Neural cell (in vitro differentiated cells): ENCODE results near the gene EOMES. TPM values are rescaled to one million over a fixed set of nuclear protein-coding genes. Genes with fewer than 3 reads are reported as not detected.

Source experiments
- H2AFZ ChIP-seq: fragments of 200-600, 300-800 bp; sonication (generic), shearing (Covaris generic); 2 replicates; pipeline ENCODE4 v1.6.0; 2014; ENCODE audit warnings: low read depth, mild to moderate bottlenecking, antibody characterized with exemption, low read length, moderate library complexity
- H3F3A ChIP-seq: fragments of 200-600 bp; shearing (Covaris generic); 2 replicates; pipeline ENCODE4 v1.6.1; 2016; ENCODE audit warnings: mild to moderate bottlenecking, moderate library complexity, mixed read lengths, antibody characterized with exemption, low read length; ENCODE audit not compliant: insufficient read depth, poor library complexity, severe bottlenecking
- H3K27ac ChIP-seq: fragments of 200-600, 300-800 bp; sonication (generic), shearing (Covaris generic); 2 replicates; pipeline ENCODE4 v1.5.1; 2014; ENCODE audit warnings: mild to moderate bottlenecking, low read length, moderate library complexity
- H3K27me3 ChIP-seq: fragments of 300-800, 200-600 bp; sonication (generic), shearing (Covaris generic); 2 replicates; pipeline ENCODE4 v1.6.0; 2014; ENCODE audit warnings: mild to moderate bottlenecking, low read depth, low read length, moderate library complexity; ENCODE audit not compliant: insufficient read depth
- H3K36me3 ChIP-seq: fragments of 300-800, 200-600 bp; sonication (generic), shearing (Covaris generic); 2 replicates; pipeline ENCODE4 v1.5.1; 2014; ENCODE audit warnings: mild to moderate bottlenecking, antibody characterized with exemption, low read length, moderate library complexity; ENCODE audit not compliant: insufficient read depth
- H3K4me2 ChIP-seq: fragments of 300-800, 200-600 bp; sonication (generic), shearing (Covaris generic); 2 replicates; pipeline ENCODE4 v1.6.0; 2014; ENCODE audit warnings: mild to moderate bottlenecking, low read length
- H3K4me3 ChIP-seq: fragments of 300-800, 200-600 bp; sonication (generic), shearing (Covaris generic); 2 replicates; pipeline ENCODE4 v1.5.1; 2014; ENCODE audit warnings: mild to moderate bottlenecking, low read length, moderate library complexity
- H3K79me2 ChIP-seq: fragments of 200-600 bp; shearing (Covaris generic); replicated peaks from 2 replicates; pipeline ENCODE4 v1.6.0; 2014; ENCODE audit warnings: mild to moderate bottlenecking, low read length, moderate library complexity; ENCODE audit not compliant: insufficient read depth
- H3K9ac ChIP-seq: fragments of 300-800, 200-600 bp; sonication (generic), shearing (Covaris generic); 2 replicates; pipeline ENCODE4 v1.6.1; 2016; ENCODE audit warnings: mild to moderate bottlenecking, low read length, mixed read lengths
- H3K9me2 ChIP-seq: fragments of 200-600 bp; shearing (Covaris generic); 2 replicates; pipeline ENCODE4 v1.6.1; 2016; ENCODE audit warnings: mild to moderate bottlenecking, low read length, mixed read lengths; ENCODE audit not compliant: insufficient read depth
- H3K9me3 ChIP-seq: fragments of 200-600, 300-800 bp; sonication (generic), shearing (Covaris generic); 2 replicates; pipeline ENCODE4 v1.6.1; 2016; ENCODE audit warnings: mild to moderate bottlenecking, mixed run types, low read length, moderate library complexity, mixed read lengths
- H4K20me1 ChIP-seq: fragments of 200-600 bp; shearing (Covaris generic); 2 replicates; pipeline ENCODE4 v1.6.1; 2016; ENCODE audit warnings: mild to moderate bottlenecking, mixed run types; ENCODE audit not compliant: insufficient read depth
- CTCF ChIP-seq: fragments of 450-650 bp; IDR thresholded peaks from 2 replicates; pipeline ENCODE4 v1.5.1; 2014; ENCODE audit warnings: antibody characterized with exemption, mild to moderate bottlenecking, moderate library complexity; ENCODE audit not compliant: poor library complexity, severe bottlenecking
- EP300 ChIP-seq: fragments of 450-650 bp; conservative IDR thresholded peaks from 2 replicates; pipeline ENCODE4 v1.6.1; 2014; ENCODE audit warnings: antibody characterized with exemption, mild to moderate bottlenecking, moderate library complexity; ENCODE audit not compliant: poor library complexity, severe bottlenecking
- EZH2 ChIP-seq: fragments of 200-600, 300-800 bp; shearing (Covaris generic), sonication (generic); IDR thresholded peaks from 2 replicates; pipeline ENCODE4 v1.6.1; 2014; ENCODE audit warnings: antibody characterized with exemption, low read length, borderline replicate concordance, mild to moderate bottlenecking; ENCODE audit not compliant: insufficient read depth, poor library complexity, severe bottlenecking
- MXI1 ChIP-seq: fragments of 450-650 bp; conservative IDR thresholded peaks from 2 replicates; pipeline ENCODE4 v1.6.1; 2014; ENCODE audit warnings: antibody characterized with exemption, mild to moderate bottlenecking; ENCODE audit not compliant: poor library complexity, severe bottlenecking
- POLR2AphosphoS5 ChIP-seq: IDR thresholded peaks from 2 replicates; pipeline ENCODE4 v1.6.1; 2012
- RAD21 ChIP-seq: fragments of 450-650 bp; conservative IDR thresholded peaks from 2 replicates; pipeline ENCODE4 v1.6.1; 2014; ENCODE audit warnings: antibody characterized with exemption, mild to moderate bottlenecking, moderate library complexity
- SMC3 ChIP-seq: fragments of 450-650 bp; conservative IDR thresholded peaks from 2 replicates; pipeline ENCODE4 v1.6.1; 2014; ENCODE audit warnings: antibody characterized with exemption, mild to moderate bottlenecking, moderate library complexity; ENCODE audit not compliant: poor library complexity
- TAF1 ChIP-seq: IDR thresholded peaks from 2 replicates; pipeline ENCODE4 v1.6.1; 2012; ENCODE audit warnings: low read depth
- polyA plus RNA-seq: library from polyadenylated mRNA; depleted of rRNA; stranded (reverse); fragments of >200 nt; gene quantifications from 2 replicates; pipeline ENCODE4 v1.2.3, GENCODE V29; 2014
- TF ChIP-seq, protein P1 (sequence below): IDR thresholded peaks from 2 replicates; pipeline ENCODE4 v1.6.1; 2012; ENCODE audit warnings: borderline replicate concordance

The EOMES gene
- polyA plus RNA-seq, 1 donor from 2014 or later: 0.24 TPM

- H3K79me2 ChIP-seq: no peaks in the 10 kb centered on the region
- H3K27ac ChIP-seq: no peak overlapping the region
- H3K4me3 ChIP-seq: peak overlapping the region; percentile 57
- H3K9me3 ChIP-seq: no peaks in the 10 kb centered on the region
- no peaks in the 10 kb centered on the region for H4K20me1 ChIP-seq
- H3K9ac ChIP-seq: no peak overlapping the region
- no peaks in the 10 kb centered on the region for H3K36me3 ChIP-seq
- H3F3A ChIP-seq: no peaks in the 10 kb centered on the region
- no peak overlapping the region for H3K4me2 ChIP-seq
- H3K9me2 ChIP-seq: no peaks in the 10 kb centered on the region
- peaks cover 65% of the 10 kb centered on the region for H3K27me3 ChIP-seq
- no peak overlapping the region for H2AFZ ChIP-seq
- no peak for TF ChIP-seq POLR2AphosphoS5
- no peak for TF ChIP-seq SMC3
Measured at GRCh38 chr3:27713078-27713423, 9.1 kb downstream of the EOMES start.

DNA sequence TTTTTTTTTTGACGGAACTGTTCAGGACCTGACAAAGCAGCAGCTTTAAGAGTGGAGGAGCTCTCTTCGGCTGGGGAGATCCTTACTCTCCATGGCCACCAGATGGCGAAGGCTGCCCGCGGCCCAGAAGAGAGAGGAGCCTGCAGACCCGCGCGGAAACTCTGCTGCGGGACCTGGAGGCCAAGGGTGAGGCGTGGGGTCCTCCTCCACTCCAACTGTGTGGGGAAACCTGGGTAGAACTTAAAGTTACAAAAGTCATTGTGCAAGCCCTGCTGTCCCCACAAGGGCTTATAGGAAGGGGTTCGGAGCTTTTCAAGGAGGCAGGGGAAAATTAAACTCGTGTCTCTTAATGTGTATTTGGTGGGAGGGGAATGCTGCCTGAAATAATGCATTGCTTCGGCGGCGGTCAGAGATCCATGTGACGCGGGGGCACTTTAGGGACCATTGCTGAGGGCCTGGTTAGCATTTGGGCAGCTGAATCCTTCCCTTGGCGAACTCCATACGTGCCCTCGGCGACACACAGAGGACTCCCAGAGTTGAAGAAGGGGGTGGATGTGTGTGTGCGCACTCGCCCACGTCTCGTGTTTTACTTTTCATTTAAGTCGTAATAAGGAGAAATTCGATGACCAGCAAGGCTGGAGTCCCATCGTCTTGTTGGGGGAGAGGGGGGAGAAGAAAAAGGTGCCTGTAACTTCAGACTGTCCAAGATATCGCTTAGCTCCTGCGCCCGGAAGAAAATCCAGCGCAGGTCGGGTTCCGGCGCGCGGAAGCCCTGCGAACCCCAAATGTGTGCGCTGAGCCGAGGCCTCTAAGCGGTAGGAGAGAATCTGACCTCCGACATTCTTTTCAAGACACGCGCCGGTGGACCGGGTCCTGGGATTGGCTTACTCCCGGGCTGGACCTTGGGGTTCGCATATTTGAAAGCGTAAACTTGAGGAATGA is 9.7 kb downstream of the EOMES start:
- Histone ChIP-seq H2AFZ (no peak overlapping the region), H3K9me3 (no peaks in the 10 kb centered on the region), H3K36me3 (no peaks in the 10 kb centered on the region), H3K27me3 (peaks cover 59% of the 10 kb centered on the region), H3K27ac (no peak overlapping the region), H3K4me3 (peak overlapping the region; percentile 57), H3K4me2 (no peak overlapping the region), H3K79me2 (no peaks in the 10 kb centered on the region), H3K9ac (no peak overlapping the region), H3K9me2 (no peaks in the 10 kb centered on the region), H3F3A (no peaks in the 10 kb centered on the region), H4K20me1 (no peaks in the 10 kb centered on the region)
- TF ChIP-seq EP300 (no peak), POLR2AphosphoS5 (no peak), SMC3 (peak; percentile 92), EZH2 (peak; percentile 51), MXI1 (peak; percentile 12), TAF1 (no peak), CTCF (peak; percentile 81), RAD21 (peak; percentile 86)
- TF ChIP-seq, protein P1, sequence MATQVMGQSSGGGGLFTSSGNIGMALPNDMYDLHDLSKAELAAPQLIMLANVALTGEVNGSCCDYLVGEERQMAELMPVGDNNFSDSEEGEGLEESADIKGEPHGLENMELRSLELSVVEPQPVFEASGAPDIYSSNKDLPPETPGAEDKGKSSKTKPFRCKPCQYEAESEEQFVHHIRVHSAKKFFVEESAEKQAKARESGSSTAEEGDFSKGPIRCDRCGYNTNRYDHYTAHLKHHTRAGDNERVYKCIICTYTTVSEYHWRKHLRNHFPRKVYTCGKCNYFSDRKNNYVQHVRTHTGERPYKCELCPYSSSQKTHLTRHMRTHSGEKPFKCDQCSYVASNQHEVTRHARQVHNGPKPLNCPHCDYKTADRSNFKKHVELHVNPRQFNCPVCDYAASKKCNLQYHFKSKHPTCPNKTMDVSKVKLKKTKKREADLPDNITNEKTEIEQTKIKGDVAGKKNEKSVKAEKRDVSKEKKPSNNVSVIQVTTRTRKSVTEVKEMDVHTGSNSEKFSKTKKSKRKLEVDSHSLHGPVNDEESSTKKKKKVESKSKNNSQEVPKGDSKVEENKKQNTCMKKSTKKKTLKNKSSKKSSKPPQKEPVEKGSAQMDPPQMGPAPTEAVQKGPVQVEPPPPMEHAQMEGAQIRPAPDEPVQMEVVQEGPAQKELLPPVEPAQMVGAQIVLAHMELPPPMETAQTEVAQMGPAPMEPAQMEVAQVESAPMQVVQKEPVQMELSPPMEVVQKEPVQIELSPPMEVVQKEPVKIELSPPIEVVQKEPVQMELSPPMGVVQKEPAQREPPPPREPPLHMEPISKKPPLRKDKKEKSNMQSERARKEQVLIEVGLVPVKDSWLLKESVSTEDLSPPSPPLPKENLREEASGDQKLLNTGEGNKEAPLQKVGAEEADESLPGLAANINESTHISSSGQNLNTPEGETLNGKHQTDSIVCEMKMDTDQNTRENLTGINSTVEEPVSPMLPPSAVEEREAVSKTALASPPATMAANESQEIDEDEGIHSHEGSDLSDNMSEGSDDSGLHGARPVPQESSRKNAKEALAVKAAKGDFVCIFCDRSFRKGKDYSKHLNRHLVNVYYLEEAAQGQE: no peak
